Fibroblast of mammary gland (primary cell): ENCODE measurements around the gene ZBED1.

Experiments used
- DNase-seq: peaks from one replicate; pipeline ENCODE4 v3.0.0-alpha.2; 2010; ENCODE audit warnings: low read depth
- H3K4me3 ChIP-seq: 2 replicates; pipeline ENCODE4 v1.5.1; 2011; ENCODE audit warnings: low read depth, mild to moderate bottlenecking, low read length, moderate library complexity; ENCODE audit not compliant: control insufficient read depth
- CTCF ChIP-seq: conservative IDR thresholded peaks from 2 replicates; pipeline ENCODE4 v1.5.1; 2011; ENCODE audit warnings: low read depth, low read length, inconsistent platforms; ENCODE audit not compliant: control insufficient read depth, insufficient read depth

Gene ZBED1

GRCh38 chrX:2500803-2501558 lies at the start of gene ZBED1, which contains the start of gene DHRSX:
Gene ZBED1, minus strand, starts transcription at chrX:2500976. Its CDS starts 10,257 bp downstream, at chrX:2490719.
Gene DHRSX, minus strand, starts transcription at chrX:2500976. Its CDS starts 51 bp downstream, at chrX:2500925.
- no peak for TF ChIP-seq CTCF
- no peak for DNase-seq
- peak within 1 kb of the TSS; percentile 68 for H3K4me3 ChIP-seq

DNA sequence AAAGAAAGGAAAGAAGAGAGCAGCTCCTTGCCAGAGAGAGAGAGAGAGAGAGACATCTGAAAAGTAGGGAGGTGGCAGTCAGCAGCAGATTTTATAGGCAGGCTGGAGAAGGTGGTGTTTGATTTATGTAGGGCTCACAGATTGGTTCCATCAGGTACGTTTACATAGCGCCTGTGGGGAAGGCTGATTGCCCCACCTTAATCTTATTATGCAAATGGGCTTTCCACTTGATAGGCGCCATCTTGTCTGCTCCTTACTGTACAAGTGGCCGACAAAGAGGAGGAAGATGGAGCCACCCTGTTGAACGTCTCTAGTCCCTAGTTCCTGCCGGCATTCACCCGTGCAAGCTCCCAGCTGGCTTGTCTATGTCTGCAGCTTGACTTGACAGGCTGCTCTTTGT lies 49.1 kb upstream of the ZBED1 start:
- H3K4me3 ChIP-seq, result no peak overlapping the region
- no peak for DNase-seq

GRCh38 chrX:2548711-2549423 lies 48.1 kb upstream of the ZBED1 start:
- H3K4me3 ChIP-seq, result no peak overlapping the region
- DNase-seq, result no peak
- TF ChIP-seq CTCF, result no peak

More for the DNA sequence above, 49.1 kb upstream of the ZBED1 start:
- no peak for TF ChIP-seq CTCF

DNA sequence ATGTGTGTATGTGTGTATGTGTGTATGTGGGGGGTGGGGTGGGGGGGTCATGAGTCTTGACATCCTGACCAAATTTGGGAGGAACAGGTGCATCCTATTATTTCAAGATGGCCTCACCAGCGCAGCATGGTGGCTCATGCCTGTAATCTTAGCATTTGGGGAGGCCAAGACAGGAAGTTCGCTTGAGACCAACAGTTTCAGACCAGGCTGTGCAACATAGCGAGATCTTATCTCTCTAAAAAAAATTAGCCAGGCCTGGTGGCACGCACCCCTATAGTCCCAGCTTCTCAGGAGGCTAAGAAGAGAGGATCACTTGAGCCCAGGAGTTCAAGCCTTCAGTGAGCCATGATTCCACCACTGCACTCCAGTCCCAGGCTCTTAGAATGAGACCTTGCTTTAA lies 47.0 kb upstream of the ZBED1 start:
- TF ChIP-seq CTCF, result no peak

DNA sequence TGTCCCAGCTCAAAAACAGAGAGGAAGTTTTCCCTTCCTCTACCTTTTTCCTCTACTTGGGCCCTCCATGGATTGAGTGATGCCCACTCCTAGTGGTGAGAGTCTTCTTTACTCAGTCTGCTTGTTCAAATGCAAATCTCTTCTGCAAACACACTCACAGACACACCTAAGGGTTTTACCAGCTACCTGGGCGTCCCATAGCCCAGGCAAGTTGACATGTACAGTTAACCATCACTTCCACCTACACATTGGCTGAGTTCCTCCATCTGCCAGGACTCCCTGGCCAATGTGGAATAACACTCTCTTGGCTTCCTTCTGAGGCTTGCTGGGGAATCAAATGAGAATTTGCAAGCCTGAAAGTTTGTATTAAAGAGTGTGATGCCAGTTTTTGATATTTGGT lies 45.7 kb upstream of the ZBED1 start:
- TF ChIP-seq CTCF, result no peak
- no peak for DNase-seq
- H3K4me3 ChIP-seq, result no peak overlapping the region

More for the DNA sequence above, 47.0 kb upstream of the ZBED1 start:
- DNase-seq, result no peak
- H3K4me3 ChIP-seq, result no peak overlapping the region

DNA sequence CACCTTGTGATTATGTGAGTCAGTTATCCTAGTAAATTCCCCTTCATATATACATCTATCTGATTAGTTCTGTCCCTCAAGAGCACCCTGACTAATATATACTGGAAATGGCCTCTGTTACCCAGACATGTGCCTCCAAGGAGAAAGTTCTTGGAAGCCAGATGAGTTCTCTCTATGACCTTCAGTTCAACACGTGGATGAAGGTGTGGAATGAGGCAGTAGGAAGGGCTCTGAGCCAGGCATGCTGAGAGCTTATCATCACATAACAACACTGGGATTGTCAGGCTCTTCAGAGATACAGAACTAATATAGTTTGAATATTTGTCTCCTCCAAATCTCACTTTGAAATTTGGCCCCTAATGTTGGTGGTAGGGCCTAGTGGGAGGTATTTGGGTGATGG lies 44.4 kb upstream of the ZBED1 start:
- H3K4me3 ChIP-seq, result no peak overlapping the region
- DNase-seq, result no peak
- no peak for TF ChIP-seq CTCF
